Activated CD8-positive, alpha-beta T cell treated with anti-CD3 and anti-CD28 coated beads for 36 hours (primary cell): Measurements from ENCODE around the gene HRK. TPM values are rescaled to one million over a fixed set of nuclear protein-coding genes. Genes with fewer than 3 reads are reported as not detected.

Experiments used
- ATAC-seq: fragments of 200-7000 bp; cut with Tn5 transposase; one replicate; pipeline ENCODE4 v1.10.0; 2021; ENCODE audit warnings: mild to moderate bottlenecking, moderate library complexity
- CTCF ChIA-PET: fragments of 350-600 bp; sonication (Branson Sonifier 250); formaldehyde crosslinking; loops from one replicate; lab custom pipeline; 2021; ENCODE audit warnings: antibody characterized with exemption; lab: Charles Lee
- POLR2A ChIA-PET: fragments of 350-600 bp; sonication (Branson Sonifier 250); formaldehyde crosslinking; loops from one replicate; lab custom pipeline; 2021; ENCODE audit warnings: antibody characterized with exemption; lab: Charles Lee
- DNase-seq: peaks from one replicate; pipeline ENCODE4 v3.0.0-alpha.2; 2020
- H3K27ac Mint-ChIP-seq: one replicate; pipeline ENCODE4 v1.8.0; 2021; ENCODE audit warnings: mild to moderate bottlenecking, mixed read lengths
- H3K27me3 Mint-ChIP-seq: one replicate; pipeline ENCODE4 v1.8.0; 2021; ENCODE audit warnings: mixed read lengths
- H3K36me3 Mint-ChIP-seq: one replicate; pipeline ENCODE4 v1.8.0; 2021; ENCODE audit warnings: low read depth, mixed read lengths
- H3K4me1 Mint-ChIP-seq: one replicate; pipeline ENCODE4 v1.8.0; 2021; ENCODE audit warnings: low read depth, mixed read lengths
- H3K4me3 Mint-ChIP-seq: one replicate; pipeline ENCODE4 v1.8.0; 2021; ENCODE audit warnings: mild to moderate bottlenecking, moderate library complexity, mixed read lengths
- H3K9me3 Mint-ChIP-seq: one replicate; pipeline ENCODE4 v1.8.0; 2021; ENCODE audit warnings: mixed read lengths
- CTCF ChIP-seq: fragments of 200-600 bp; IDR thresholded peaks from one replicate; pipeline ENCODE4 v1.8.0; 2022; ENCODE audit warnings: antibody characterized with exemption, mild to moderate bottlenecking
- intact Hi-C: fragments of 100-400 bp; cut with micrococcal nuclease; formaldehyde crosslinking; loops from one replicate; pipeline ENCODE4 v1.10.0; 2022
- total RNA-seq, 2 experiments: library from RNA; stranded (reverse); gene quantifications; one replicate each; pipeline ENCODE4 v1.2.3, GENCODE V29; 2021

The HRK gene
- total RNA-seq, 2 experiments from 2014 or later = not detected

- Mint-ChIP-seq H3K4me1 (peaks cover 75% of the 10 kb centered on the region), H3K4me3 (no peak overlapping the region), H3K27me3 (no peaks in the 10 kb centered on the region), H3K36me3 (peaks cover 16% of the 10 kb centered on the region), H3K9me3 (no peaks in the 10 kb centered on the region), H3K27ac (no peak overlapping the region)
- DNase-seq (no peak), ATAC-seq (no peak)
- TF ChIP-seq CTCF = no peak
- intact Hi-C loops = loop anchor here (10.0 kb wide), 2 partner anchors 185 to 215 kb away; partner anchors contain the start of genes RNFT2 and SPRING1
- ChIA-PET POLR2A (no interaction called here), CTCF (interaction anchor here (1.6 kb wide), 1 partner anchor 38 kb away, joined by 4 read pairs; the partner anchor contains the start of gene HRK)
Observed at GRCh38 chr12:116919706-116920485, 38.7 kb upstream of the HRK start.

- Mint-ChIP-seq H3K4me1 (peaks cover 68% of the 10 kb centered on the region), H3K9me3 (no peaks in the 10 kb centered on the region), H3K36me3 (peaks cover 16% of the 10 kb centered on the region), H3K4me3 (no peak overlapping the region), H3K27me3 (no peaks in the 10 kb centered on the region), H3K27ac (no peak overlapping the region)
- ChIA-PET POLR2A (no interaction called here), CTCF (interaction anchor here (1.6 kb wide), 1 partner anchor 38 kb away, joined by 4 read pairs; the partner anchor contains the start of gene HRK)
- DNase-seq = no peak
- TF ChIP-seq CTCF = no peak
- no peak for ATAC-seq
- intact Hi-C loops = no loop called here
Observed at GRCh38 chr12:116919247-116919661, 38.0 kb upstream of the HRK start.

- Mint-ChIP-seq H3K9me3 (no peaks in the 10 kb centered on the region), H3K27ac (no peak overlapping the region), H3K36me3 (peaks cover 20% of the 10 kb centered on the region), H3K4me3 (no peak overlapping the region), H3K27me3 (no peaks in the 10 kb centered on the region), H3K4me1 (peaks cover 66% of the 10 kb centered on the region)
- DNase-seq = no peak
- intact Hi-C loops = no loop called here
- ChIA-PET CTCF (no interaction called here), POLR2A (no interaction called here)
- TF ChIP-seq CTCF = no peak
- no peak for ATAC-seq
Observed at GRCh38 chr12:116918464-116918863, 37.2 kb upstream of the HRK start.

- TF ChIP-seq CTCF = no peak
- Mint-ChIP-seq H3K27me3 (no peaks in the 10 kb centered on the region), H3K4me1 (peaks cover 63% of the 10 kb centered on the region), H3K36me3 (peaks cover 22% of the 10 kb centered on the region), H3K27ac (peak overlapping the region; percentile 24), H3K4me3 (no peak overlapping the region), H3K9me3 (no peaks in the 10 kb centered on the region)
- intact Hi-C loops = no loop called here
- POLR2A ChIA-PET = interaction anchor here (1.3 kb wide), 1 partner anchor 8 kb away, joined by 5 read pairs; no protein-coding TSS in a partner anchor
- DNase-seq = peak; percentile 71
- ATAC-seq = peak; percentile 90
- CTCF ChIA-PET = interaction anchor here (1.4 kb wide), 1 partner anchor 26 kb away, joined by 3 read pairs; no protein-coding TSS in a partner anchor
Observed at GRCh38 chr12:116916714-116917114, 35.5 kb upstream of the HRK start.

GRCh38 chr12:116916122-116916521, 34.9 kb upstream of the HRK start:
- DNase-seq (no peak), ATAC-seq (no peak)
- ChIA-PET POLR2A (interaction anchor here (0.7 to 1.3 kb wide), 2 partner anchors 9 to 74 kb away, joined by 3 to 5 read pairs; no protein-coding TSS in a partner anchor), CTCF (interaction anchor here (1.4 kb wide), 1 partner anchor 27 kb away, joined by 3 read pairs; no protein-coding TSS in a partner anchor)
- no peak overlapping the region for H3K27ac Mint-ChIP-seq
- TF ChIP-seq CTCF = no peak
- no peaks in the 10 kb centered on the region for H3K27me3 Mint-ChIP-seq
- H3K36me3 Mint-ChIP-seq = peaks cover 26% of the 10 kb centered on the region
- H3K4me3 Mint-ChIP-seq = no peak overlapping the region
- H3K9me3 Mint-ChIP-seq = no peaks in the 10 kb centered on the region
- intact Hi-C loops = no loop called here
- peaks cover 63% of the 10 kb centered on the region for H3K4me1 Mint-ChIP-seq
